HepG2 (cell line): Measurements from ENCODE around the gene GPR89B. TPM values are rescaled to one million over a fixed set of nuclear protein-coding genes. Genes with fewer than 3 reads are reported as not detected.
A peak's percentile ranks its signal among the peaks of the same experiment; 100 is the strongest.

Experiments used
- ARHGAP35 ChIP-seq: sonication (generic); formaldehyde crosslinking; IDR thresholded peaks from 2 replicates; pipeline ENCODE4 v1.9.0; 2022; ENCODE audit warnings: mild to moderate bottlenecking, inconsistent platforms, moderate library complexity, missing genetic modification reagents, borderline replicate concordance
- GABPA ChIP-seq, 2 experiments: IDR thresholded peaks; 2 replicates each; pipeline ENCODE4 v1.6.1; 2011 to 2016; ENCODE audit warnings: low read depth in 2 of 2, low read length in 1 of 2, missing biosample characterization in 1 of 2, missing genetic modification characterization in 1 of 2
- KAT8 ChIP-seq: IDR thresholded peaks from 2 replicates; pipeline ENCODE4 v1.6.1; 2016; ENCODE audit warnings: missing genetic modification reagents, missing compliant biosample characterization
- MTF1 ChIP-seq: sonication (generic); formaldehyde crosslinking; IDR thresholded peaks from 2 replicates; pipeline ENCODE4 v1.5.0; 2020; ENCODE audit warnings: missing genetic modification reagents
- NFYC ChIP-seq: IDR thresholded peaks from 2 replicates; pipeline ENCODE4 v1.6.1; 2016; ENCODE audit warnings: missing genetic modification reagents, missing compliant biosample characterization
- NKX3-1 ChIP-seq: sonication (generic); formaldehyde crosslinking; IDR thresholded peaks from 2 replicates; pipeline ENCODE4 v1.5.0; 2020; ENCODE audit warnings: missing genetic modification reagents
- POLR2AphosphoS5 ChIP-seq: IDR thresholded peaks from 2 replicates; pipeline ENCODE4 v1.6.1; 2012; ENCODE audit warnings: low read depth, low read length
- POLR2G ChIP-seq: fragments of 200-400 bp; formaldehyde crosslinking; IDR thresholded peaks from 2 replicates; pipeline ENCODE4 v1.6.1; 2018; ENCODE audit warnings: mild to moderate bottlenecking, low read depth, low read length, moderate library complexity
- RXRB ChIP-seq: IDR thresholded peaks from 2 replicates; pipeline ENCODE4 v1.6.1; 2016; ENCODE audit warnings: borderline replicate concordance, missing genetic modification reagents, missing compliant biosample characterization
- SP2 ChIP-seq: sonication (generic); formaldehyde crosslinking; IDR thresholded peaks from 2 replicates; pipeline ENCODE4 v1.5.1; 2020; ENCODE audit warnings: mild to moderate bottlenecking, missing genetic modification reagents
- ZNF205 ChIP-seq: IDR thresholded peaks from 2 replicates; pipeline ENCODE4 v1.6.1; 2018; ENCODE audit warnings: missing biosample characterization, missing genetic modification reagents
- ZNF768 ChIP-seq: sonication (generic); formaldehyde crosslinking; IDR thresholded peaks from 2 replicates; pipeline ENCODE4 v1.4.0; 2020; ENCODE audit warnings: missing genetic modification reagents
- polyA plus RNA-seq, 8 experiments: library from polyadenylated mRNA; depleted of rRNA in 3 of 8; stranded (reverse) in 7 of 8; unstranded in 1 of 8; fragments of >200 nt; fragmentation: Illumina TruSeq in 4 of 8; extraction: Trizol in 4 of 8; gene quantifications; 2 replicates each; pipeline versions ENCODE4 v1.2.1 to v1.2.3, GENCODE V29; 2011 to 2016; ENCODE audit warnings: low read depth in 4 of 8, missing spikeins in 1 of 8, mixed read lengths in 1 of 8; ENCODE audit not compliant: insufficient read depth in 1 of 8
- total RNA-seq, 5 experiments: library from RNA; depleted of rRNA; stranded (reverse); fragments of >200 nt; fragmentation: Illumina TruSeq; extraction: Trizol; gene quantifications; 2 replicates each; pipeline ENCODE4 v1.2.3, GENCODE V29; 2016; ENCODE audit warnings: low read depth in 1 of 5
- TF ChIP-seq, protein P1 (sequence below): sonication (generic); formaldehyde crosslinking; IDR thresholded peaks from 2 replicates; pipeline ENCODE4 v1.5.1; 2020; ENCODE audit warnings: mild to moderate bottlenecking, missing genetic modification reagents, moderate library complexity
- TF ChIP-seq, protein P2 (sequence below), 2 experiments: sonication (generic) in 1 of 2; formaldehyde crosslinking in 1 of 2; IDR thresholded peaks; 2 replicates each; pipeline versions ENCODE4 v1.4.0 to v1.6.1; 2018 to 2020; ENCODE audit warnings: missing genetic modification reagents in 2 of 2, borderline replicate concordance in 1 of 2, low read depth in 1 of 2, mild to moderate bottlenecking in 1 of 2, missing biosample characterization in 1 of 2
- TF ChIP-seq, protein P3 (sequence below): sonication (generic); formaldehyde crosslinking; IDR thresholded peaks from 2 replicates; pipeline ENCODE4 v1.4.0; 2020; ENCODE audit warnings: mild to moderate bottlenecking, missing genetic modification reagents
- TF ChIP-seq, protein P4 (sequence below): sonication (generic); formaldehyde crosslinking; IDR thresholded peaks from 2 replicates; pipeline ENCODE4 v1.5.1; 2020; ENCODE audit warnings: missing genetic modification reagents, mild to moderate bottlenecking, borderline replicate concordance
- TF ChIP-seq, protein P5 (sequence below): sonication (generic); formaldehyde crosslinking; IDR thresholded peaks from 2 replicates; pipeline ENCODE4 v1.4.0; 2020; ENCODE audit warnings: missing genetic modification reagents

GPR89B gene
- total and polyA plus RNA-seq, 2 of the 13 experiments (the other 11 are each of a cell fraction or from before 2014, with no cell fraction given), result 12.2 to 20.1 TPM

DNA sequence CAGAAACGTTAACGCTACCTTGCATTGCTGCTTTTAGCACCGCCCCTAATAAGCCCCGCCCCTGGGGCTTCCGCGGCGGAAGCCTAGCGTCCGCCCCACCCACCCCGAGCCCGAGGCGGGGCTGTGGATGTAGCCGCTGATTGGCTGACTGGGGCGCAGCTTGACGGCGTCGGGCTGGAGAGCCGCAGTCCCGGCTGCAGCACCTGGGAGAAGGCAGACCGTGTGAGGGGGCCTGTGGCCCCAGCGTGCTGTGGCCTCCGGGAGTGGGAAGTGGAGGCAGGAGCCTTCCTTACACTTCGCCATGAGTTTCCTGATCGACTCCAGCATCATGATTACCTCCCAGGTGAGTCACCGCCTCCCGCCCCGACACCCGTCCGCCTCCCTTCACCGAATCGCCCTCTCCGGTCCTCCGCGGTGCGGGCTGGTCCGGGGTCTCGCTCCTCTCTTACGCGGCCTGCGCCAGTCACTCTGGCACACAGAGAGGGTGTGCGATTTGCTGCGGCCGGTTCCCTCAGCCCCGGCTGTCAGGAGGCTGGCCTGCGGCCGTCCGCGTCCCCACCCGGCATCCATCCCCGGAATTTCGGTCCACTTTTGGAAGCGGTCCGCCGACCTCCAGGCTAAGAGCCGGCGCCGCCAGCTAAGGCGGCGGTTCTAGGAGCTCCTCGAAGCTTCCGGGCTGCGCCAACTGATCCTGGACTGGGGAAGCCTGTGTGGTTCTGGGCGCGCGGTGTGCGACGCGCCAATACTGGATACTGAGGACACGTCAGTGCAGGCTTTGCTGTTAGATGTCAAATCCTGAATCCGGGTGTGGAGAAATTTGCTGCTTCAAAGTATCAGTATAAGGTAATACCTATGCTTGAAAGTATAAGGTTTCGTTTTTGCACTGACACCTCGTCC, at the start of gene GPR89B (continued):
- TF ChIP-seq, protein P1, sequence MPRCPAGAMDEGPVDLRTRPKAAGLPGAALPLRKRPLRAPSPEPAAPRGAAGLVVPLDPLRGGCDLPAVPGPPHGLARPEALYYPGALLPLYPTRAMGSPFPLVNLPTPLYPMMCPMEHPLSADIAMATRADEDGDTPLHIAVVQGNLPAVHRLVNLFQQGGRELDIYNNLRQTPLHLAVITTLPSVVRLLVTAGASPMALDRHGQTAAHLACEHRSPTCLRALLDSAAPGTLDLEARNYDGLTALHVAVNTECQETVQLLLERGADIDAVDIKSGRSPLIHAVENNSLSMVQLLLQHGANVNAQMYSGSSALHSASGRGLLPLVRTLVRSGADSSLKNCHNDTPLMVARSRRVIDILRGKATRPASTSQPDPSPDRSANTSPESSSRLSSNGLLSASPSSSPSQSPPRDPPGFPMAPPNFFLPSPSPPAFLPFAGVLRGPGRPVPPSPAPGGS (CRISPR knock-in tag), result 0 out of 2 replicates have a peak, but pooled peaks have one; percentile 44
- 0 out of 2 replicates have a peak, but pooled peaks have one; percentile 41 for TF ChIP-seq ARHGAP35 (CRISPR knock-in tag)
- peak; percentile 85 for TF ChIP-seq POLR2AphosphoS5
- TF ChIP-seq NKX3-1, result peak; percentile 41; the same call in 1 of the 2 replicates
- TF ChIP-seq ZNF768 (CRISPR knock-in tag), result peak; percentile 81
- TF ChIP-seq RXRB, result 0 out of 2 replicates have a peak, but pooled peaks have one; percentile 30
- TF ChIP-seq MTF1 (CRISPR knock-in tag), result 0 out of 2 replicates have a peak, but pooled peaks have one; percentile 29
- TF ChIP-seq, protein P2, sequence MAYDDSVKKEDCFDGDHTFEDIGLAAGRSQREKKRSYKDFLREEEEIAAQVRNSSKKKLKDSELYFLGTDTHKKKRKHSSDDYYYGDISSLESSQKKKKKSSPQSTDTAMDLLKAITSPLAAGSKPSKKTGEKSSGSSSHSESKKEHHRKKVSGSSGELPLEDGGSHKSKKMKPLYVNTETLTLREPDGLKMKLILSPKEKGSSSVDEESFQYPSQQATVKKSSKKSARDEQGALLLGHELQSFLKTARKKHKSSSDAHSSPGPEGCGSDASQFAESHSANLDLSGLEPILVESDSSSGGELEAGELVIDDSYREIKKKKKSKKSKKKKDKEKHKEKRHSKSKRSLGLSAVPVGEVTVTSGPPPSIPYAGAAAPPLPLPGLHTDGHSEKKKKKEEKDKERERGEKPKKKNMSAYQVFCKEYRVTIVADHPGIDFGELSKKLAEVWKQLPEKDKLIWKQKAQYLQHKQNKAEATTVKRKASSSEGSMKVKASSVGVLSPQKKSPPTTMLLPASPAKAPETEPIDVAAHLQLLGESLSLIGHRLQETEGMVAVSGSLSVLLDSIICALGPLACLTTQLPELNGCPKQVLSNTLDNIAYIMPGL (CRISPR knock-in tag; IDR thresholded peaks at IDR 0.05; ENCODE audit: borderline replicate concordance in 1 of 2, low read depth in 1 of 2), result 0 out of 4 replicates have a peak, but pooled peaks have one; percentile 26 to 31
- TF ChIP-seq, protein P3, sequence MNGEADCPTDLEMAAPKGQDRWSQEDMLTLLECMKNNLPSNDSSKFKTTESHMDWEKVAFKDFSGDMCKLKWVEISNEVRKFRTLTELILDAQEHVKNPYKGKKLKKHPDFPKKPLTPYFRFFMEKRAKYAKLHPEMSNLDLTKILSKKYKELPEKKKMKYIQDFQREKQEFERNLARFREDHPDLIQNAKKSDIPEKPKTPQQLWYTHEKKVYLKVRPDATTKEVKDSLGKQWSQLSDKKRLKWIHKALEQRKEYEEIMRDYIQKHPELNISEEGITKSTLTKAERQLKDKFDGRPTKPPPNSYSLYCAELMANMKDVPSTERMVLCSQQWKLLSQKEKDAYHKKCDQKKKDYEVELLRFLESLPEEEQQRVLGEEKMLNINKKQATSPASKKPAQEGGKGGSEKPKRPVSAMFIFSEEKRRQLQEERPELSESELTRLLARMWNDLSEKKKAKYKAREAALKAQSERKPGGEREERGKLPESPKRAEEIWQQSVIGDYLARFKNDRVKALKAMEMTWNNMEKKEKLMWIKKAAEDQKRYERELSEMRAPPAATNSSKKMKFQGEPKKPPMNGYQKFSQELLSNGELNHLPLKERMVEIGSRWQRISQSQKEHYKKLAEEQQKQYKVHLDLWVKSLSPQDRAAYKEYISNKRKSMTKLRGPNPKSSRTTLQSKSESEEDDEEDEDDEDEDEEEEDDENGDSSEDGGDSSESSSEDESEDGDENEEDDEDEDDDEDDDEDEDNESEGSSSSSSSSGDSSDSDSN (CRISPR knock-in tag), result peak; percentile 77
- peak; percentile 66 for TF ChIP-seq KAT8
- 0 out of 2 replicates have a peak, but pooled peaks have one; percentile 31 for TF ChIP-seq ZNF205 (CRISPR knock-in tag)
- TF ChIP-seq GABPA (IDR thresholded peaks at IDR 0.05; ENCODE audit: low read depth, low read length), result peak; percentile 8; the same call in 1 of the 2 replicates
- peak; percentile 57 for TF ChIP-seq GABPA (CRISPR knock-in tag; IDR thresholded peaks at IDR 0.05; ENCODE audit: low read depth)
- TF ChIP-seq, protein P4, sequence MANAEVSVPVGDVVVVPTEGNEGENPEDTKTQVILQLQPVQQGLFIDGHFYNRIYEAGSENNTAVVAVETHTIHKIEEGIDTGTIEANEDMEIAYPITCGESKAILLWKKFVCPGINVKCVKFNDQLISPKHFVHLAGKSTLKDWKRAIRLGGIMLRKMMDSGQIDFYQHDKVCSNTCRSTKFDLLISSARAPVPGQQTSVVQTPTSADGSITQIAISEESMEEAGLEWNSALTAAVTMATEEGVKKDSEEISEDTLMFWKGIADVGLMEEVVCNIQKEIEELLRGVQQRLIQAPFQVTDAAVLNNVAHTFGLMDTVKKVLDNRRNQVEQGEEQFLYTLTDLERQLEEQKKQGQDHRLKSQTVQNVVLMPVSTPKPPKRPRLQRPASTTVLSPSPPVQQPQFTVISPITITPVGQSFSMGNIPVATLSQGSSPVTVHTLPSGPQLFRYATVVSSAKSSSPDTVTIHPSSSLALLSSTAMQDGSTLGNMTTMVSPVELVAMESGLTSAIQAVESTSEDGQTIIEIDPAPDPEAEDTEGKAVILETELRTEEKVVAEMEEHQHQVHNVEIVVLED (CRISPR knock-in tag), result peak; percentile 14; the same call in 1 of the 2 replicates
- 0 out of 2 replicates have a peak, but pooled peaks have one; percentile 42 for TF ChIP-seq SP2
- TF ChIP-seq POLR2G, result peak; percentile 91
- TF ChIP-seq NFYC, result peak; percentile 63
- TF ChIP-seq, protein P5, sequence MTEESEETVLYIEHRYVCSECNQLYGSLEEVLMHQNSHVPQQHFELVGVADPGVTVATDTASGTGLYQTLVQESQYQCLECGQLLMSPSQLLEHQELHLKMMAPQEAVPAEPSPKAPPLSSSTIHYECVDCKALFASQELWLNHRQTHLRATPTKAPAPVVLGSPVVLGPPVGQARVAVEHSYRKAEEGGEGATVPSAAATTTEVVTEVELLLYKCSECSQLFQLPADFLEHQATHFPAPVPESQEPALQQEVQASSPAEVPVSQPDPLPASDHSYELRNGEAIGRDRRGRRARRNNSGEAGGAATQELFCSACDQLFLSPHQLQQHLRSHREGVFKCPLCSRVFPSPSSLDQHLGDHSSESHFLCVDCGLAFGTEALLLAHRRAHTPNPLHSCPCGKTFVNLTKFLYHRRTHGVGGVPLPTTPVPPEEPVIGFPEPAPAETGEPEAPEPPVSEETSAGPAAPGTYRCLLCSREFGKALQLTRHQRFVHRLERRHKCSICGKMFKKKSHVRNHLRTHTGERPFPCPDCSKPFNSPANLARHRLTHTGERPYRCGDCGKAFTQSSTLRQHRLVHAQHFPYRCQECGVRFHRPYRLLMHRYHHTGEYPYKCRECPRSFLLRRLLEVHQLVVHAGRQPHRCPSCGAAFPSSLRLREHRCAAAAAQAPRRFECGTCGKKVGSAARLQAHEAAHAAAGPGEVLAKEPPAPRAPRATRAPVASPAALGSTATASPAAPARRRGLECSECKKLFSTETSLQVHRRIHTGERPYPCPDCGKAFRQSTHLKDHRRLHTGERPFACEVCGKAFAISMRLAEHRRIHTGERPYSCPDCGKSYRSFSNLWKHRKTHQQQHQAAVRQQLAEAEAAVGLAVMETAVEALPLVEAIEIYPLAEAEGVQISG (CRISPR knock-in tag), result peak; percentile 68
